GM18861 (cell line): ENCODE results near the gene HS6ST3.

Experiments
- ATAC-seq: cut with Tn5 transposase; IDR thresholded peaks from one replicate; pipeline ENCODE4 v1.9.1; 2021; ENCODE audit not compliant: unreplicated experiment

The HS6ST3 gene

DNA sequence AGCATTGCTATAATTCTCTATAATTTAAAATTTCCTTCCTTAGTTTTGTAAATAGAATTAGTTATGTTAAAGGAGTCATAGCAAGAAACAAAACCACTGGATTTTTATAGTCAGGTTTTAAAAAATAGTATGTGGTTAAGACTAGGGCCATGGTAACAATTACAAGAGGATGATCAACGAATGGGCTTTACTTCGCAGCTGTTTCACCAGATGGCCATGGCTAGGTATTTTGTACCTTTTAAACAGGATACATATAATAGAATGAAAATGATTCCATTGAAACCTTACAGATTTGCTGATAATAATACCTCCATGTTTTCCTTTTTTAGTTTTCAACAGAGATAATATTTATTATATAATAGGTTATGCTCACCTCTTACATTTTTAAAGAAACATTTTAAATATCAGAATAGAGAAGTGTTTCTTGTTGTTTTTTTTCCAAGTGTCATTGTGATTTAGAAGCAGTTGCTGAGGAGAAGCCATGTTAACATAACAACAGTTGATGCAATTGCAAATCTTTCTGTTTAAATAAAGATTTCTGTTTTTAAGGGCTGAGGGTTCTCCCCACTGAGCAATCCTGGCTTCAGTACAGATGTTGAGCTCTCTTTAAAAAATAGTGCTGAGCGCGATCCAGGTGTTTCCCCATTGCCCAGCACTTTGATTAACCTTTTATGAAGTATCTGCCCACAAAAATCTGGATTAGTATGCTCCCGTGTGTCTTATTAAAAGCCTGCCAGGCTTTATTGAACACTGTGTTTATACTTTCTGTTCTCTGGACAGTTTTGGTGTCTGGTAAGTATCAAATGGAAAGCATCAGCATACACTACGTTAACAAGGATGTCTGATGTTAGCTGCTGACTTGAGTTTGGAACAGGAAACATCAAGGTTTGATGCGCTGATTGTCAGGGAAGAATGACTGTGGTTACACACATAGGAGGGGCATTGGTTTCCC, 205.3 kb downstream of the HS6ST3 start:
- no peak for ATAC-seq

- no peak for ATAC-seq
Measured at GRCh38 chr13:96297360-96297759, 207.5 kb downstream of the HS6ST3 start.

- no peak for ATAC-seq
Measured at GRCh38 chr13:96299235-96299634, 209.3 kb downstream of the HS6ST3 start.

DNA sequence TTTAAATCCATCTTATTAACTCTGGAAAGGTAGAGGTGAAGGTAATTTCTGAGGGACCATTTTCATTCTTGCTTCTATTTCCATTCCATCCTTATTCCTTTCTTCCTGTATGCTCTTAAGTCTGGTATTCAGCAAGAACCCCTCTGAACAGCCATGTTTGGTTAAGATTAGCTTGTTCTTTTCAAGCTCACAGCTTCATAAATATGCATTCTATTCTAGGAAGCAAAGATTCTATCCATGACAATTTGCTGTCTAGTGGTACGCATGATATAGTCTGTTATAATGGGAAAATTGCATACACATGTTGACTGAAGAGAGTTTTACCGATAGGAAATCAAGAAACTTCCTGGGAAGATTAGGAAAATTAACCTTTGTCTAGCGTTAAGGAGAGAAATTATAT, 218.7 kb downstream of the HS6ST3 start:
- ATAC-seq, result no peak

DNA sequence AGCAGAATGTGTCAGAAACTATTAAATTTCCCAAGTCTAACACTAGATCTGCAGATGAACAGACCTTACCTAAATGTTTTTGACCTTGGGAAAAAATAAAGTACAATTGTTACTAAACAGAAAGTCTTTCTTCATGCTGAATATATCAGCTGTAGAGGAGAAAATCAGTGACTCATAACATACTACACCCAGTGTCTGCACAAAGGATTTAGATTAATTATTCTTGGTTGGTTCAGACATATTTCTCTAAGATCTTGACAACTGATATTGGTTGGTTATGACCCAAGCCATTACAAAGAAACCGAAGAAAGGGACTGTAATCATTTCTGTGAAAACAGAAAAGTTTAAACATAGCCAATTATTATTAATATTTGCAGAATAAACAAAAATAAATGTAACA, 225.1 kb downstream of the HS6ST3 start:
- no peak for ATAC-seq

DNA sequence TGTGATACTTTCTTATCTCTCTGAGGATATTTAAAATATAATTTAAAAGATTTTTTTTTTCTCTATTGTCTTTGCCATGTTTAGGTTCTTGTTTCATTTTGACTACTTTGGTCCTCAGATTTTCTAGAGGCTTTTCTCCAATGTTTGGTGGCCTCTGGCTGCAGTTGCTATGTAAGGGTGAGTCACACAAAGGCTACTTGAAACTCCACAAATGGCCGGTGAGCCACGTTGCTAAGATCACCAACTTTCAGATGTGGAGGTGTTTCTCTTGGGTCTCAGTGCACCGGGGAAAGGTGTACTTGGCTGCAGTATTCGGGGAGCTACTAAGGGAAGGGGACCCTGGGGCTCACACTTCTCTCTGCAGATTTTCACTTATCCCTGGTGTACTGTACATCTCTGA, 248.1 kb downstream of the HS6ST3 start:
- no peak for ATAC-seq

GRCh38 chr13:96342286-96342685, 252.4 kb downstream of the HS6ST3 start:
- no peak for ATAC-seq

- no peak for ATAC-seq
Measured at GRCh38 chr13:96342852-96343465, 253.1 kb downstream of the HS6ST3 start.

GRCh38 chr13:96346921-96347320, 257.0 kb downstream of the HS6ST3 start:
- no peak for ATAC-seq

DNA sequence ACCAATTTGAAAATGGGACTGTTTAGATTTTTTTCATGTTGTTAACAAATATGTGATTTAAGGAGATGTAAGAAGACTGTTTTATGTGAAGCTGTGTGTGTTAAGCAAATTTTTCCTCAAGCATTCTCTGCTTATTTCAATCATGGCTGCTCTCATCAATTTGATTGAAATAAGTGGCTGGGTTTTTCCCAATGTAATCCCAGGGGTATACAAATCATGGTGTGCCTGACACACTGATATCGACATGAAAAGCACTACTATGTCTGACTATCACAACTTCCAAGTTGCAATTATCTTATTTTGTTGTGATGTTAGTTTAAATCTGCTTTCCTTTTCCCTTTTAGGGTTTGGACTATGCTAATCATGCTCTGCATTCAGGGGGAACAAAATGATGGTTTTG, 283.7 kb downstream of the HS6ST3 start:
- no peak for ATAC-seq

GRCh38 chr13:96377835-96378234, 287.9 kb downstream of the HS6ST3 start:
- no peak for ATAC-seq

- ATAC-seq, result no peak
Measured at GRCh38 chr13:96379967-96380366, 290.1 kb downstream of the HS6ST3 start.

GRCh38 chr13:96381681-96382080, 291.8 kb downstream of the HS6ST3 start:
- ATAC-seq, result no peak

DNA sequence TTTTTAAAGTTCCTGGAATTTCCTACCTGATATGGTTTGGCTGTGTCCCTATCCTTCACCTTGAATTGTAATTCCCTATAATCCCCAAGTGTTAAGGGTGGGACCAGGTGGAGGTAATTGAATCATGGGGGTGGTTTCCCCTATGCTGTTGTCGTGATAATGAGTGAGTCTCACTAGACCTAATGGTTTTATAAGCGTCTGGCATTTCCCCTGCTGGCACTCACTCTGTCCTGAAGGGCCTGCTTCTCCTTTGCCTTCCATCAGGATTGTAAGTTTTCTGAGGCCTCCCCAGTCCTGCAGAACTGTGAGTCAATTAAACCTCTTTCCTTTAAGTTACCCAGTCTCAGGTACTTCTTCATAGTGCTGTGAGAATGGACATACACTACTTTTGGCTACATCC, 298.7 kb downstream of the HS6ST3 start:
- ATAC-seq, result no peak

GRCh38 chr13:96391606-96392005, 301.7 kb downstream of the HS6ST3 start:
- no peak for ATAC-seq

DNA sequence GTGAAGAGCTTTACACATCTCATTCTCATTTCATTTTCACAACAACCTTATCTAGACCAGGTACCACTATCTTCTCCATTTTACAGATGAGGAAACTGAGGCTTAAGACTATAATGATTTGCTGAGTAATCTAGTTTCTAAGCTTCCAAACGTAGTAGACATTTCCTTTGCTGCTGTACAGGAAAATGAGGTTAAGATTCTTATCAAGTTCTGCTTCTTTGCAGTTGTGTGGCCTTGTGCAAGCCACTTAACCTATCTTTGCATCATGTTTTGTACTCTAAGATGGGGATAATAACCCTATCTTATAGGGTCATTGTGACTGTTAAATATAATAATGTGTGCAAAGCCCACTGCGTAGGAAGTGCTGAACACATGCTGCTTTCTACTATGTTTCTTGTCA, 307.9 kb downstream of the HS6ST3 start:
- no peak for ATAC-seq

DNA sequence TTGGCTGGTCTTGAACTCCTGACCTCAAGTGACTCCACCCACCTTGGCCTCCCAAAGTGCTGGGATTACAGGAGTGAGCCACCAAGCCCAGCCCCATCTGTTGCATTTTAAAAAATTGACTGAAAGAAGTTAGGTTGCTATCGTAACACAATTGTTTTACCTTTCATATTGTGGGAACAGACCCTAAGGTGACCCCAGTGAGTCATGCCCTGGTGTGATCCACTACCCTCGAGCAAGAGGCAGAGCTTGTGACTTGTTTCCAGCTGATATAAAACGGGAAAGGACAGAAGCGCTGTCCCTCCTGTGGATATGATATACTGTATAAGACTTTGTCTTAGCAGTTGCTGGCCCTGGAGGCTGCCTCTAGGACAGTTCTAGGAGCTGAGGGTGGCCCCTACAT, 308.6 kb downstream of the HS6ST3 start:
- no peak for ATAC-seq

- ATAC-seq, result no peak
Measured at GRCh38 chr13:96403241-96403640, 313.3 kb downstream of the HS6ST3 start.

DNA sequence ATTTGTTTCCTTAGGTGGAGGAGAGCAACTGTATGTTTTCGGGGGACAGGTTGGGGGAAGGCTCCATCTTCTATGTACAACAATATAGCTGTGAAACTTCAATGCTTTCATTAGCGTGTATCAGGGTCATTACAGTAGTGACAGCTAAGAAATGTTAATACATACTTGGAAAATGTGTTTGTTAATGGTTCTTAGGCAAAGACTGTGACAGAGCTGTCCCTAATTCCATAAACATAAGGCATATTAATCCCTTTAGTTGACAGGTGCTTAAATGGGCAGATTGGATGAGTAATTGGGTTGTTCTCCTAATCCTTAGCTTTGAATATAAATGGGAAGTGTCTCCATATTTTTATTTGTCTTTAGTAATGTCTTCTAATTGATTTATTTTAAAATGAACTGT, 313.7 kb downstream of the HS6ST3 start:
- no peak for ATAC-seq

- ATAC-seq, result no peak
Measured at GRCh38 chr13:96415831-96416385, 326.0 kb downstream of the HS6ST3 start.

DNA sequence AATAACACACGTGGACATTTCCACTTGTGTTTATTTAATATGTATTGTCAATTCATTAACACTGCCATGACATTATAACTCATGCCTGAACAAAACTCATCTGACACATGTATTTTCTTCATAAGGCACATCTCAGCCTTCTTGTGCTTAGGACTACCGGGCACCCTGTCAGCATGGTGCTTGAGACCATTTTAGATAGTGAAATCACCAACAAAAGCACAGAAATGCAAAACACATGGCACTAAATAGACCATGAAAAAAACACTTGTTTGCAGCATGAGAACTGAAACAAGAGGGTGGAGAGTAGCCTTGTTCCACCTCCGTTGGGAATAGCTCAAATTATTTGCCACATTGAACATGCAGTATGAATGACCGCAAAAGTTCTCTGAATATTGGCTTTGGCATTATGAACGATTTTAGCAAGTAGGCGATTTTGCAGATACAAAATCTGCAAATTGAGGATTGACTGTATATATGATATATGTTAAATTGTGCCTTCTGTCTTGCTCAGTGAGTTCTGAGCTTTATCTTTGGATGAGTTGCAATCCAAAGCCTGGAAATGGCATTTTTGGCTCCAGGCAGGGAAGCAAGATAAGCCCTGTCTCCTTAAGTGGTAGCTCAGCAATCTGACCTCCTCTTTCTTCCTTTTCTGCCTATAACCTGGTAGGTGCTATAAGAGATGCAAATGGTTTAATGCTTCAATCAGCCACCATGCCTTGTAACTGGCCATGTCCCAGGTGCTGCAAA, 328.2 kb downstream of the HS6ST3 start:
- ATAC-seq, result no peak
